HG02588 (cell line): ENCODE measurements around the gene ARID3A.
"Not testable (repeated sequence)": the region's sequence is repeated elsewhere in the genome, so short reads cannot be mapped to it uniquely, and the experiment has no call there.

Experiments
- ATAC-seq: cut with Tn5 transposase; IDR thresholded peaks from one replicate; pipeline ENCODE4 v1.9.1; 2021; ENCODE audit warnings: mild to moderate bottlenecking, moderate library complexity; ENCODE audit not compliant: unreplicated experiment

The ARID3A gene

GRCh38 chr19:925526-926322 is at the start of gene ARID3A:
ARID3A (plus strand) TSS chr19:926035; CDS start chr19:929529, 3,494 bp downstream.
- peak; percentile 44 for ATAC-seq

DNA sequence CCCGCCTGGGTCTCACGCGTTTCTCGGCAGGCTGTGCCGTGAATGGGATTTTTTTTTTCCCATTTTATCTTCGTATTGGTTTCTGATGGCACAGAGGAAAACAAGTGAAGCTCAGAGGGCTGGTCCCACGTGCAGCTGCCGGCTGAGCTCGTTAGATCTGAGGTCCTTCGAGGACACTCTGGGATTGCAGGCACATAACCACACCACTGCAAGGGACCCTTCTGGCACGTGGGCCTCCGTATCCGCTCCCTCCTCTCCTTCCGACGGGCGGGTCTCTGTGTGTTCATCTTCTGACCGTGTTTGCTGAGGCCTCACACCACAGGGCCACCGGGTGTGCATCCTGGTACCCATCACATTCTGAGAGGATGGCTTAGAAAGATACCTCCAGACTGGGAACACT is 49.7 kb upstream of the ARID3A start:
- no peak for ATAC-seq

DNA sequence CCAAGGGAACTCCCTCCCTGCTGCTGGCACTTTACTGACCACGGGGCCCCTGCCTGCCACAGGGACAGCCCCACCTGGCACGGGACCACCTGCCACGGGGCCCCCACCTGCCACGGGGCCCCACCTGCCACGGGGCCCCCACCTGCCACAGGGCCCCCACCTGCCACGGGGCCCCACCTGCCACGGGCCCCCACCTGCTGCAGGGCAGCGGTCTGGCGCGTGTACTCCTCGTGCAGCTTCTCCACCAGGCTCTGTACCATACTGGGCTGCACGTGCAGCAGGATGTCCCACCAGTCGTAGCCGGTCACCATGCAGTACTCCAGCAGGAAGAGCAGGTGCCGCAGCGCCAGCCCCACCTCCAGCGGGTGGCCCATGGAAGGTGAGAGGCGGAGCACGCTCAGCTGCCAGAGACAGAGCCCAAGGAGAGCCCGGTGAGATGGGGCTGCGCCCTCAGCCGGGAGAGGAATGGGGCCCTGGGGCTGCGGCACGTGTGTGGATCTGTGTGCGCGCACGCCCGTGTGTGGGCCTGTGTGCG is 49.0 kb upstream of the ARID3A start:
- no peak for ATAC-seq

DNA sequence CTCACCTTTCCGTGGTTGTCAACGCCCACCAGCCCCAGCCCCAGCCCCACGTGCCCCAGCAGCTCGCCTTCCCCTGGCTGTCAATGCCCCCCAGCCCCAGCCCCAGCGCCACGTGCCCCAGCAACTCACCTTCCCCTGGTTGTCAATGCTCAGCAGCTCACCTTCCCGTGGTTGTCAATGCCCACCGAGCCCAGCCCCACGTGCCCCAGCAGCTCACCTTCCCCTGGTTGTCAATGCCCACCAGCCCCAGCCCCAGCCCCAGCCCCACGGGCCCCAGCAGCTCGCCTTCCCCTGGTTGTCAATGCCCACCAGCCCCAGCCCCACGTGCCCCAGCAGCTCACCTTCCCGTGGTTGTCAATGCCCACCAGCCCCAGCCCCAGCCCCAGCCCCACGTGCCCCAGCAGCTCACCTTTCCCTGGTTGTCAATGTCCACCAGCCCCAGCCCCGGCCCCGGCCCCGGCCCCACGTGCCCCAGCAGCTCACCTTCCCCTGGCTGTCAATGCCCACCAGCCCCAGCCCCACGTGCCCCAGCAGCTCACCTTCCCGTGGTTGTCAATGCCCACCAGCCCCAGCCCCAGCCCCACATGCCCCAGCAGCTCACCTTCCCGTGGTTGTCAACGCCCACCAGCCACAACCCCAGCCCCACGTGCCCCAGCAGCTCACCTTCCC is 47.7 kb upstream of the ARID3A start:
- ATAC-seq, result not testable (repeated sequence)

DNA sequence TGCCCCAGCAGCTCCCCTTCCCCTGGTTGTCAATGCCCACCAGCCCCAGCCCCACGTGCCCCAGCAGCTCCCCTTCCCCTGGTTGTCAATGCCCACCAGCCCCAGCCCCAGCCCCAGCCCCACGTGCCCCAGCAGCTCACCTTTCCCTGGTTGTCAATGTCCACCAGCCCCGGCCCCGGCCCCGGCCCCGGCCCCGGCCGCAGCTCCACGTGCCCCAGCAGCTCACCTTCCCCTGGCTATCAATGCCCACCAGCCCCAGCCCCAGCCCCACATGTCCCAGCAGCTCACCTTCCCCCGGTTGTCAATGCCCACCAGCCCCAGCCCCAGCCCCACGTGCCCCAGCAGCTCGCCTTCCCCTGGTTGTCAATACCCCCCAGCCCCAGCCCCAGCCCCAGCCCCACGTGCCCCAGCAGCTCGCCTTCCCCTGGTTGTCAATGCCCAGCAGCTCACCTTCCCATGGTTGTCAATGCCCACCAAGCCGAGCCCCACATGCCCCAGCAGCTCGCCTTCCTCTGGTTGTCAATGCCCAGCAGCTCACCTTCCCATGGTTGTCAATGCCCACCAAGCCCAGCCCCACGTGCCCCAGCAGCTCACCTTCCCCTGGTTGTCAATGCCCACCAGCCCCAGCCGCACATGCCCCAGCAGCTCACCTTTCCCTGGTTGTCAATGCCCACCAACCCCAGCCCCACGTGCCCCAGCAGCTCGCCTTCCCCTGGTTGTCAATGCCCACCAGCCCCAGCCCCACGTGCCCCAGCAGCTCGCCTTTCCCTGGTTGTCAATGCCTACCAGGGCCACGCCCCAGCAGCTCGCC is 46.9 kb upstream of the ARID3A start:
- ATAC-seq, result not testable (repeated sequence)

DNA sequence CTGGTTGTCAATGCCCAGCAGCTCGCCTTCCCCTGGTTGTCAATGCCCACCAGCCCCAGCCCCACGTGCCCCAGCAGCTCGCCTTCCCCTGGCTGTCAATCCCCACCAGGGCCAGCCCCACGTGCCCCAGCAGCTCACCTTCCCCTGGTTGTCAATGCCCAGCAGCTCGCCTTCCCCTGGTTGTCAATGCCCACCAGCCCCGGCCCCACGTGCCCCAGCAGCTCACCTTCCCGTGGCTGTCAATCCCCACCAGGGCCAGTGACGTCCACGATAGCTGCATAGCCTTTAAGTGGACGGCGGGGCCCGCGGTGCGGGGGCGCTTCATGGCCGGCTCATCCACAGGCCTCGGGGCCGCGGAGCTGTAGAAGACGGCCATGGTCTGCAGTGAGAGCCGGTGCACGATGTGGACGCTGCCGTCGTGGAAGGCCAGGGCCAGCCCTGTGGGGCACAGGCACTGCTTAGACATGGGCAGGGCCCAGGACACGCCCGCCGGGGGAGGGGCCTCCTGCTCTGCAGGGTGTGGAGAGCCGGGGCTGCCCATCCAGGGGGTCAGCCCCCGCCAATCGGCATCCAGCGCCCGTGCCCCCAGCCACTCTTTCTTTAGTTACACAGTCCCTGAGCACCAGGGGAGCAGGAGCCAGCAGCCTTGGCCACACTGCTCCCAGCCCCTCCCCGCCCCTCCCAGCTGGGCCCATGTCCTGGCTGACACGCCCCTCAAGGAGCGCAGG is 46.0 kb upstream of the ARID3A start:
- ATAC-seq, result no peak

DNA sequence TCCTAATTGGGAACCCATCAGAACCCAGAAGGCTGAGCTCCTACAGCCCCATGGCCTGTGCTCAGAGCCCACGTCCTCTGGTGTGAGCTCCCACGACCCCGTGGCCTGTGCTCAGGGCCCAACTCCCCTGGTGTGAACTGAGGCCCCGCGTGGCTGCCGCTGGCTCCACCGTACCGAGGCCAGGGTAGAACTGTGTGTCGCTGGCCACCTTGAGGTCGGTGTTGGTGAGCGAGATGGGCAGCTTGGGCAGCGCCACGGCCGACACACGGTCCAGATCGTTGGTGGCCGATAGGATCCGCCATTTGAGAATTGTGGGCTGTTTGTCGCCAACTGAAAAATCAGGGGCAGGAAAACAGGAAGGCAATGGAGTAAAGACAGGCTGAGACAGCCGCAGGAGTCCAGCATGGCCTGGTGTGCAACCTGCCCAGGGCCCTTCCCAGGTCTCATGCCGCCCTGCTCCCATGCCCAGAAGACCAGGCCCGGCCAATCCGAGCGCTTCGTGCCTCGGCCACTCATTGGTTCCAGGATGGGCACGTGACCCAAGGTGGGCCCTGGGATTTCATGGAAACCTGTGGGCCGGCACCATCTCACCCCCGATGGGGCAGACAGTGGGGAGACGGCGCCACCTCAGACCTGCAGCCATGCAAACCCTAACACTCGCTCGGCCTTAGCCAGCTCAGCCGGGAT is 44.3 kb upstream of the ARID3A start:
- no peak for ATAC-seq

DNA sequence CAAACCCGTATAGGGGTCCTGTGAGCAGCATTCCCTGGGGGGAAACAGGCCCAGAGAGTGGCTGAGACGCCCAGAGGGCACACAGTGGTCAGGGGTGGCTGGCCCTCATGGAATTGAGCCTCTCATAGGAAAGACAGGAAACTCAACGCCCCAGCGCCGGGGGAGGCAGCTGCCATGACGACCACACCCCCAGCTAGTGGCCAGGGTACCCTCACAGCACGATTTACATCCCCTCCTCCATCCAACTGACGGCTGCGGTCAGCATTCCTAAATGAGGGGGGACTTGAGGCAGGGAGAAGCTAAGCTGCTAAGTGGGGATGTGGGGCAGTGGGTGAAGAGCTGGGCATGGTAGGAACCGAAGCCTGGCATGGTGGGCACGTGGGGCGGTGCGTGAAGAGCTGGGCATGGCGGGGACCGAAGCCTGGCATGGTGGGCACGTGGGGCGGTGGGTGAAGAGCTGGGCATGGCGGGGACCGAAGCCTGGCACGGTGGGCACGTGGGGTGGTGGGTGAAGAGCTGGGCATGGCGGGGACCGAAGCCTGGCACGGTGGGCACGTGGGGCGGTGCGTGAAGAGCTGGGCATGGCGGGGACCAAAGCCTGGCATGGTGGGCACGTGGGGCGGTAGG is 42.9 kb upstream of the ARID3A start:
- ATAC-seq, result no peak

DNA sequence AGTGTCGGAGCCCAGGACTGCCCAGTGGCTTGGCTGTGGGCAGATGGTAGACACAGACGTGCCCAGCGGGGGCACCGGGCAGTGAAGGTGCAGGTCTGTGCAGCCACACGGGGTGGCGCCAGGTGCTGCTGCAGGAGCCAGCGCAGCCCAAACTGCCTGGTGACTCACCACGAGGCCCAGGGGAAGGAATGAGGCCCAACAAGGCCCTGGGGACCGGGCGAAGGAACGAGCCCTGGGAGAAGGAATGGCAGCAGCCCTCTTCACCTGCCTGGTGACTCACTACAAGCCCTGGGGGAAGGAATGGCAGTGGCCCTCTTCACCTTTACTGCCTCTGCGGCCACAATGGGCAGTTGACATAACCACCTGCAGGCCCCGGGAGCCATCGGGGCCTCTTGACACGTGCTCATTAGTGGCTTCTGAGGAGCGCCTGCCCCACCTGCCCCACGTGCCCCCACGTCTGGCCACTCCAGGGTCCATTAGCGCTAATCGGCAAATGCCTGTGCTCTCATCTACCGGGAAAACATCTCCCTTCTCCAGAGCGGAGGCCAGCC is 42.1 kb upstream of the ARID3A start:
- ATAC-seq, result no peak

- no peak for ATAC-seq
Observed at GRCh38 chr19:884420-885211, 41.2 kb upstream of the ARID3A start.

DNA sequence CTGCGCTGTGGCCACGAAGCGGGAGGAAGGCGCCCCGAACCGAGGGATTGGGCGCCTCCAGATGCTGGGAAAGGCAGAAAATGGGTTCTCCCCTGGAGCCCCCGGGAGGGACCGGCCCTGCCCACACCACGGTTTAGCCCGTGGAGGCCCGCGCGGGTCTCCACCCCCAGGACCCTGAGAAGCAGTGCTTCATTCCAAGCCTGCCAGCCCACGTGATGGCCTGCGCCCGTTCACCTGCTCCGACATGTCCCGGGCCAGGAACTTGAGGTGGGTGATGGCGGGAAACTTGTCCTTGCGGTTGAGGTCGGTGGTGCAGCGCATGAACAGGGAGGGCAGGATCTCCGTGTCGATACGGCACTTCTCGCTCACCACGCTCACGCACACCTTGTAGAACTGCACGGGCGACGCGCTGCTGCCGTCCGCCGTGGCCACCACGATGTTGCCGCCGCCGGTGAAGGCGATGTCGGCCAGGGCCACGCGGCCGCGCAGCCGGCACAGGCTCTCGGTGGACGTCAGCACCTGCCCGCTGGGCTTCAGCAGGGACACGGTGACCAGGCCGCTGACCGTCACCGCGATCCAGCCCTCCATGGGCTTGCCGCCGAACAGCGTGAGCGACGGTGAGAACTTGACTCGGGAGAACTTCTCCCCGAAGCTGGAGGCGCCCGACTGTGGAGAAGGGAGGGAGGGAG is 40.2 kb upstream of the ARID3A start:
- no peak for ATAC-seq

DNA sequence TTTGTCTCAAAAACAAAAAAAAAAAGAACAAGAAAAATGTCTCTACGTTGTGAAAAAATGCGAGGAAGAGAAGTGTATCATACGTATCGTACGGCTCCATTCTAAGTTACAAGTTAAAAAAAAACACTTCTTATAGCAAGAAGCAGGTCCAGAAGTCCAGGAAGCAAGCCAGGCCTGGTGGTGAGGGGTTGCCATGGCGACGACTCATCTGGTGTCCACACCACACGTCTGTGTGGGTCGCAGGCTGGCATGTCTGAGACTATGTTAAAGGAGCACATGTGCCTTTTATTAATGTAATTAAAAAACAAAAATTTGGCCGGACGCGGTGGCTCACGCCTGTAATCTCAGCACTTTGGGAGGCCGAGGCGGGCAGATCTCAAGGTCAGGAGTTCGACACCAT is 38.8 kb upstream of the ARID3A start:
- no peak for ATAC-seq

DNA sequence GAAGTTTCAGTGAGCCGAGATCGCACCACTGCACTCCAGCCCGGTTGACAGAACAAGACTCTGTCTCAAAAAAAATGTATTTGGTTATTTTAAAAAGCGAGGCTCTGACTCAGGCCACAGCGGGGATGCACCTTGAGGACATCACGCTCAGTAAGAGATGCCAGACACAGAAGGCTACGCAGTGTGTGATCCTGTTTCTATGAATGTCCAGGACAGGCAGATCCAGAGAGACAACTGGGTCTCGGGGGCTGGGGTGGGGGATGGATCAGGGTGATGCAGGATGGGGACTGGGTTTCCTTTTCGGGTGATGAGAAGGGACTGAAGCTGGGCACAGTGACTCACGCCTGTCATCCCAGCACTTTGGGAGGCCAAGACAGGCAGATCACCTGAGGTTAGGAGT is 38.2 kb upstream of the ARID3A start:
- ATAC-seq, result no peak

GRCh38 chr19:888581-889385 is 37.1 kb upstream of the ARID3A start:
- ATAC-seq, result no peak

DNA sequence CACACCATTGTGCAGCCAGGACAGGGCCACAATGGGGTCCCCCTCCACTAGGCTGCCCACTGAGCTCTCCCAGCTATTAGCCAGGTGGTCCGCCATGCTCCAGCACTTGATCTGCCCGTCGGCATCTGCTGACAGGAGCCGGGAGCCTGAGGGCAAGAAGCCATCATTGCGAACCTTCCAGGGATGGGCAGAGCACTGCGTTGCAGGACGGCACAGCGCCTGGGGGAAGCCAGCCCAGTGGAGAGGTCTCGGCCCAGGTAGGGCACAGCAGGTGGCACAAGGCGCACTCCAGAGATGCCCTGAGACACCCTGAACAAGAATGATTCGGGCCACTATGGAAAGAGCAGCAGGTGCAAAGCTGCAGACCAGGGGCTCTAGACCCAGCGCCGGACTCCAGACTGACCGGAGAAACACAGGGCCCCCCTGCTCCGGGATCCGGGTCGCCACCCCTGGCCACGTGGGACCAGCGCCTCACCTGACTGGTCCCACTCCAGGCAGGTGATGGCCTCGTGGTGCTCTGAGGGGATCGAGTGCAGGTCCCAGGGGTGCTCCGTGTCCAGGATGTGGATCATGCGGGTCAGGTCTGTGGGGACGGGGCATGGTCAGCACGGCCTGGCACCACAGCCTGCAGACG is 36.1 kb upstream of the ARID3A start:
- ATAC-seq, result no peak

DNA sequence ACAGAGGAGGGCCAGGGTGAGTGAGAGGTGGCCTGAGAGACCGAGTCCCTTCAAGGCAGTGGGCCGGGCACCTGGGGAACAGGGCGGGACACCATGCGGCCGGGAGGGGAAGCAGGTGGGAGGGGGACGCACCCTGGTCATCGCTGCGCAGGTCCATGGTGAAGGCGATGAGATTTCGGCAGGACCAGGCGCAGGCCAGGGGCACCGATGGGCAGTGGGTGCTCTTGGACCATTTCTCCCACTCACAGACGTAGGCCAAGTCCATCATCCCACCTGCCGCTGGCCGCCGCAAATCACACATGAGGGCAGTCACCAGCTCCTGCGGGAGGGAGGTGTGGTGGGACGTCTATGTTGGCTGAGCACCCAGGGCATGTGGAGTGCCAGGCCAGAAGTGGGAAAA is 35.0 kb upstream of the ARID3A start:
- ATAC-seq, result no peak
